HepG2 (cell line): ENCODE results near the gene LGALS7B. TPM values are rescaled to one million over a fixed set of nuclear protein-coding genes. Genes with fewer than 3 reads are reported as not detected.

Experiments
- ATAC-seq: fragments of 200-7000 bp; cut with Tn5 transposase; 3 replicates; pipeline ENCODE4 v1.9.1; 2020; ENCODE audit warnings: mild to moderate bottlenecking, moderate library complexity
- BruUV-seq: library from RNA; stranded (reverse); fragments of 400-500 nt; replicated peaks from 2 replicates; lab custom pipeline; 2021; lab: Mats Ljungman, UMichigan
- CTCF ChIA-PET: fragments of 300-600 bp; formaldehyde crosslinking; extraction: SDS; loops from one replicate; lab custom pipeline; 2021; ENCODE audit warnings: low total read pairs, inconsistent platforms, low intra/inter-chr PET ratio; lab: Yijun Ruan, JAX
- POLR2A ChIA-PET: fragments of 350-600 bp; sonication (Branson Sonifier 250); formaldehyde crosslinking; loops from one replicate; lab custom pipeline; 2020; ENCODE audit warnings: antibody characterized with exemption, inconsistent platforms; lab: Yijun Ruan, JAX
- DNase-seq: peaks from one replicate; pipeline ENCODE4 v3.0.0-alpha.2; 2015; ENCODE audit warnings: low spot score
- FAIRE-seq: peaks from 3 replicates; lab custom pipeline; 2011; peaks lifted over from hg19 to GRCh38; lab: Jason Lieb, UNC
- H2AFZ ChIP-seq: one replicate; pipeline ENCODE4 v1.6.1; 2011; ENCODE audit warnings: low read length, inconsistent platforms
- H3K27ac ChIP-seq: fragments of 300-600 bp; 3 replicates; pipeline ENCODE4 v1.8.0; 2011; ENCODE audit warnings: mixed run types, mild to moderate bottlenecking, mixed read lengths, low read length, inconsistent platforms; ENCODE audit not compliant: insufficient read depth; ENCODE audit errors: extremely low read length
- H3K27me3 ChIP-seq, 2 experiments: fragments of 200-600 bp in 1 of 2; 2 replicates in 1 of 2; 3 replicates in 1 of 2; pipeline versions ENCODE4 v1.6.0 to v1.8.0; 2011; ENCODE audit warnings: low read length in 2 of 2, mild to moderate bottlenecking in 2 of 2, moderate library complexity in 2 of 2, inconsistent platforms in 1 of 2; ENCODE audit not compliant: insufficient read depth in 2 of 2, control insufficient read depth in 1 of 2
- H3K36me3 ChIP-seq, 2 experiments: fragments of 200-600 bp in 1 of 2; replicated peaks in 1 of 2; 2 replicates in 1 of 2; 3 replicates in 1 of 2; pipeline versions ENCODE4 v1.5.1 to v1.8.0; 2011; ENCODE audit warnings: low read length in 2 of 2, inconsistent platforms in 1 of 2; ENCODE audit not compliant: insufficient read depth in 2 of 2, control insufficient read depth in 1 of 2
- H3K4me1 ChIP-seq: 2 replicates; pipeline ENCODE4 v1.5.1; 2012; ENCODE audit warnings: low read length, inconsistent platforms; ENCODE audit not compliant: insufficient read depth
- H3K4me2 ChIP-seq: 2 replicates; pipeline ENCODE4 v1.6.0; 2011; ENCODE audit warnings: low read depth, low read length, inconsistent platforms
- H3K4me3 ChIP-seq, 3 experiments: fragments of 200-600 bp in 1 of 3; sonication (generic), shearing (Covaris generic) in 1 of 3; replicated peaks in 1 of 3; 2 replicates each; pipeline ENCODE4 v1.5.1; 2011 to 2016; ENCODE audit warnings: low read length in 3 of 3, inconsistent platforms in 2 of 3, low read depth in 2 of 3, mild to moderate bottlenecking in 2 of 3, control low read depth in 1 of 3, mixed read lengths in 1 of 3; ENCODE audit not compliant: insufficient read depth in 1 of 3
- H3K79me2 ChIP-seq: one replicate; pipeline ENCODE4 v1.6.1; 2011; ENCODE audit warnings: low read length, inconsistent platforms; ENCODE audit not compliant: insufficient read depth
- H3K9ac ChIP-seq: 2 replicates; pipeline ENCODE4 v1.6.0; 2011; ENCODE audit warnings: mild to moderate bottlenecking, low read depth, low read length, inconsistent platforms; ENCODE audit not compliant: insufficient read depth
- H3K9me3 ChIP-seq: 2 replicates; pipeline ENCODE4 v1.5.1; 2012; ENCODE audit warnings: mild to moderate bottlenecking, low read length
- H4K20me1 ChIP-seq: 2 replicates; pipeline ENCODE4 v1.6.0; 2011; ENCODE audit warnings: inconsistent platforms, mild to moderate bottlenecking, low read length, moderate library complexity; ENCODE audit not compliant: insufficient read depth
- AGO2 ChIP-seq: fragments of 200-400 bp; formaldehyde crosslinking; optimal IDR thresholded peaks from 2 replicates; pipeline ENCODE3; 2017; ENCODE audit warnings: mild to moderate bottlenecking, low read depth, low read length, moderate library complexity
- CREB1 ChIP-seq, 2 experiments: fragments of 450-650 bp in 1 of 2; IDR thresholded peaks; 2 replicates each; pipeline ENCODE4 v1.6.1; 2016 to 2017; ENCODE audit warnings: control low read depth in 1 of 2, mild to moderate bottlenecking in 1 of 2, missing compliant biosample characterization in 1 of 2, missing genetic modification characterization in 1 of 2
- WGBS: methylation state at CpG from one replicate; pipeline ENCODE4 v1.1.6; 2017; ENCODE audit warnings: low lambda C conversion rate; 5-methylcytosine and 5-hydroxymethylcytosine counted together
- in situ Hi-C: cut with HindIII; loops from 2 replicates; pipeline ENCODE4 v1.10.0; 2017; ENCODE audit warnings: low pct_unique_long_range_greater_than_20kb; ENCODE audit not compliant: extremely low pct_ligation_motif_present
- intact Hi-C: fragments of 100-400 bp; cut with micrococcal nuclease; formaldehyde crosslinking; loops from one replicate; pipeline ENCODE4 v1.10.0; 2022; ENCODE audit not compliant: unreplicated experiment
- polyA plus RNA-seq, 8 experiments: library from polyadenylated mRNA; depleted of rRNA in 3 of 8; stranded (reverse) in 7 of 8; unstranded in 1 of 8; fragments of >200 nt; fragmentation: Illumina TruSeq in 4 of 8; extraction: Trizol in 4 of 8; gene quantifications; 2 replicates each; pipeline versions ENCODE4 v1.2.1 to v1.2.3, GENCODE V29; 2011 to 2016; ENCODE audit warnings: low read depth in 4 of 8, missing spikeins in 1 of 8, mixed read lengths in 1 of 8; ENCODE audit not compliant: insufficient read depth in 1 of 8
- total RNA-seq, 5 experiments: library from RNA; depleted of rRNA; stranded (reverse); fragments of >200 nt; fragmentation: Illumina TruSeq; extraction: Trizol; gene quantifications; 2 replicates each; pipeline ENCODE4 v1.2.3, GENCODE V29; 2016; ENCODE audit warnings: low read depth in 1 of 5
- TF ChIP-seq, protein P1 (sequence below): sonication (generic); formaldehyde crosslinking; IDR thresholded peaks from 2 replicates; pipeline ENCODE4 v1.5.1; 2020; ENCODE audit warnings: mild to moderate bottlenecking, missing genetic modification reagents, moderate library complexity
- TF ChIP-seq, protein P2 (sequence below): IDR thresholded peaks from 2 replicates; pipeline ENCODE4 v1.6.1; 2018; ENCODE audit warnings: missing genetic modification reagents, mild to moderate bottlenecking, missing compliant biosample characterization

The LGALS7B gene
- total and polyA plus RNA-seq, 2 of the 13 experiments (the other 11 are each of a cell fraction or from before 2014, with no cell fraction given): 1.7 to 2.1 TPM

DNA sequence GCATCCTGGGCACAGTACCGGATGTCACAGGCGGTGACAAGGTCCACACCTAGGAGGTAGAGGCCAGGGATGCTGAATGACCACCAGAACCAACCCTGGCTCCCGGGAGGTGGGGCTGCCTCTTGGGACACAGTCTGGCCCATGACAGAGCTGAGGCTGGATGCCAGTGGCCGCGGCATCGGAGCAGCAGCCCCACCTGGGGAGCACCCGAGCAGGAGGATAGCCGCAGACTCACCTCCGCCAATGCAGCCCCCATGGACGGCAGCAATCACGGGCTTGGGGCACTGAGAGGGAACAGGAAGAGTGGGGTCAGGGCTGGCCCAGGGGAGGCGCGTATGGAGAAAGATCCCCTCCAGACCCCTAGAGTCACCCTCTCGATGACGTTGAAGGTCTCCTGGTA, 28.1 kb downstream of the LGALS7B start:
- Histone ChIP-seq H2AFZ (no peak overlapping the region), H3K4me3 (no peak overlapping the region), H3K9ac (no peak overlapping the region), H3K4me2 (no peak overlapping the region), H3K27me3 (no peaks in the 10 kb centered on the region), H3K4me1 (peaks cover 41% of the 10 kb centered on the region), H3K27ac (no peak overlapping the region), H3K36me3 (peaks cover 11 to 27% of the 10 kb centered on the region in 2 experiments; a peak in 4 of 5 replicates), H3K9me3 (no peaks in the 10 kb centered on the region), H3K79me2 (no peaks in the 10 kb centered on the region), H4K20me1 (no peaks in the 10 kb centered on the region)
- ATAC-seq (no peak), DNase-seq (no peak), FAIRE-seq (no peak)
- intact Hi-C loops: no loop called here
- POLR2A ChIA-PET: no interaction called here
- in situ Hi-C loops: no loop called here
- no TSS peak for BruUV-seq
- WGBS: 90% methylated on average over 5 of the region's 15 CpGs
- CTCF ChIA-PET: no interaction called here
- TF ChIP-seq CREB1 (IDR thresholded peaks at IDR 0.05) (peak; percentile 35; the same call in 1 of the 2 replicates), CREB1 (CRISPR knock-in tag; IDR thresholded peaks at IDR 0.05) (no peak), AGO2 (peak; percentile 45)
- TF ChIP-seq, protein P1, sequence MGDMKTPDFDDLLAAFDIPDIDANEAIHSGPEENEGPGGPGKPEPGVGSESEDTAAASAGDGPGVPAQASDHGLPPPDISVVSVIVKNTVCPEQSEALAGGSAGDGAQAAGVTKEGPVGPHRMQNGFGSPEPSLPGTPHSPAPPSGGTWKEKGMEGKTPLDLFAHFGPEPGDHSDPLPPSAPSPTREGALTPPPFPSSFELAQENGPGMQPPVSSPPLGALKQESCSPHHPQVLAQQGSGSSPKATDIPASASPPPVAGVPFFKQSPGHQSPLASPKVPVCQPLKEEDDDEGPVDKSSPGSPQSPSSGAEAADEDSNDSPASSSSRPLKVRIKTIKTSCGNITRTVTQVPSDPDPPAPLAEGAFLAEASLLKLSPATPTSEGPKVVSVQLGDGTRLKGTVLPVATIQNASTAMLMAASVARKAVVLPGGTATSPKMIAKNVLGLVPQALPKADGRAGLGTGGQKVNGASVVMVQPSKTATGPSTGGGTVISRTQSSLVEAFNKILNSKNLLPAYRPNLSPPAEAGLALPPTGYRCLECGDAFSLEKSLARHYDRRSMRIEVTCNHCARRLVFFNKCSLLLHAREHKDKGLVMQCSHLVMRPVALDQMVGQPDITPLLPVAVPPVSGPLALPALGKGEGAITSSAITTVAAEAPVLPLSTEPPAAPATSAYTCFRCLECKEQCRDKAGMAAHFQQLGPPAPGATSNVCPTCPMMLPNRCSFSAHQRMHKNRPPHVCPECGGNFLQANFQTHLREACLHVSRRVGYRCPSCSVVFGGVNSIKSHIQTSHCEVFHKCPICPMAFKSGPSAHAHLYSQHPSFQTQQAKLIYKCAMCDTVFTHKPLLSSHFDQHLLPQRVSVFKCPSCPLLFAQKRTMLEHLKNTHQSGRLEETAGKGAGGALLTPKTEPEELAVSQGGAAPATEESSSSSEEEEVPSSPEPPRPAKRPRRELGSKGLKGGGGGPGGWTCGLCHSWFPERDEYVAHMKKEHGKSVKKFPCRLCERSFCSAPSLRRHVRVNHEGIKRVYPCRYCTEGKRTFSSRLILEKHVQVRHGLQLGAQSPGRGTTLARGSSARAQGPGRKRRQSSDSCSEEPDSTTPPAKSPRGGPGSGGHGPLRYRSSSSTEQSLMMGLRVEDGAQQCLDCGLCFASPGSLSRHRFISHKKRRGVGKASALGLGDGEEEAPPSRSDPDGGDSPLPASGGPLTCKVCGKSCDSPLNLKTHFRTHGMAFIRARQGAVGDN: 0 out of 2 replicates have a peak, but pooled peaks have one; percentile 3
- TF ChIP-seq, protein P2, sequence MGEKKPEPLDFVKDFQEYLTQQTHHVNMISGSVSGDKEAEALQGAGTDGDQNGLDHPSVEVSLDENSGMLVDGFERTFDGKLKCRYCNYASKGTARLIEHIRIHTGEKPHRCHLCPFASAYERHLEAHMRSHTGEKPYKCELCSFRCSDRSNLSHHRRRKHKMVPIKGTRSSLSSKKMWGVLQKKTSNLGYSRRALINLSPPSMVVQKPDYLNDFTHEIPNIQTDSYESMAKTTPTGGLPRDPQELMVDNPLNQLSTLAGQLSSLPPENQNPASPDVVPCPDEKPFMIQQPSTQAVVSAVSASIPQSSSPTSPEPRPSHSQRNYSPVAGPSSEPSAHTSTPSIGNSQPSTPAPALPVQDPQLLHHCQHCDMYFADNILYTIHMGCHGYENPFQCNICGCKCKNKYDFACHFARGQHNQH (CRISPR knock-in tag): no peak
